Stomach (tissue), 4 donors: Measurements from ENCODE around the gene DIRAS1.

Experiments used
- POLR2A ChIP-seq, 4 donors: fragments of 450-650 bp; IDR thresholded peaks; one replicate each; pipeline ENCODE4 v1.6.1; 2016; ENCODE audit warnings: antibody characterized with exemption in 4 of 4, control low read depth in 2 of 4, mild to moderate bottlenecking in 1 of 4, moderate library complexity in 1 of 4
- TF ChIP-seq, protein P1 (sequence below), 7 experiments: fragments of 450-650 bp in 4 of 7; fragments of 200-600 bp in 3 of 7; sonication (generic) in 3 of 7; IDR thresholded peaks; one replicate each; pipeline ENCODE4 v1.5.1; 2016 to 2019; ENCODE audit warnings: antibody characterized with exemption in 7 of 7, control low read depth in 2 of 7, mild to moderate bottlenecking in 1 of 7

DNA sequence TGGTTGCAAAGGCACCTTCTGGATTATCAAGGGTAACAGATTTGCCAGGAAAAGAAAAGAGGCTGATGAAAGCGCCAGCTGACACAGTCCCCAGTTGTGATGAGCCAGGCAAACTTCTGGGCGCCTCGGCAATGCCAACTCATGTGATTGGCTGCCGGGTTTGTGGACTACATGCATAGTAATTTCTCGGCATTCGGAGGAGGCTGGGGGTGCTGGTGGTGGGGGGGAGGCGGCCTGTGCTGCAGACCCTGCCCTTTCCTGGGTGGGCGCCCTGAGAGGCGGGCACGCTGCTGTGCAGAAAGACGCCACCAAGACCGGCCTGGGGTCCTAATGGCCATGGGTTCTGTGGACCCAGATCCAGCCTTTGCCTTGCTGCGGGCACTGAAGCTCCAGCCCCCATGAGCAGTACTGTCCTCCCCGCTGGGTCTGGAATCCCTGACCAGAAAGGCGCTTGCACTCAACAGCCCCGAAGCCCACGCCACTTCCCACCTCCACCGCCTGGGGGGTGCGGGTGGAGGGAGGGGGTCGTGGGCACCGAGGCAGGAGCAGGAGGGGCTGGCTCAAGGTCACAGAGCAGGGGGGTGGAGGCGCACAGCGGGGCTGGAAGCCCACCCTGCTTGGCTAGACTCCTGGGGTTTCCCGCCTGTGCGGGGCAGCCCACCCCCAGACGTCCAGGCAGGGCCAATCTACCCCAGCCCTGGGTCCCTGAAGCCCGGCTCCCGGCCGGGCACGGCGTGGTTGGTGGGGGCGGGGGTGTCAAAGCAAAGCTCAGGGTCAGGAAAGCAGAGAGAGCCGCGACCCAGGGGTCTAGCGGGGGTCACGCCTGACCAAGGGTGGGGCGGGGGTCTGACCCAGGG lies 1.0 kb downstream of the DIRAS1 start:
- TF ChIP-seq POLR2A (IDR thresholded peaks at IDR 0.05): no peak
- TF ChIP-seq, protein P1, sequence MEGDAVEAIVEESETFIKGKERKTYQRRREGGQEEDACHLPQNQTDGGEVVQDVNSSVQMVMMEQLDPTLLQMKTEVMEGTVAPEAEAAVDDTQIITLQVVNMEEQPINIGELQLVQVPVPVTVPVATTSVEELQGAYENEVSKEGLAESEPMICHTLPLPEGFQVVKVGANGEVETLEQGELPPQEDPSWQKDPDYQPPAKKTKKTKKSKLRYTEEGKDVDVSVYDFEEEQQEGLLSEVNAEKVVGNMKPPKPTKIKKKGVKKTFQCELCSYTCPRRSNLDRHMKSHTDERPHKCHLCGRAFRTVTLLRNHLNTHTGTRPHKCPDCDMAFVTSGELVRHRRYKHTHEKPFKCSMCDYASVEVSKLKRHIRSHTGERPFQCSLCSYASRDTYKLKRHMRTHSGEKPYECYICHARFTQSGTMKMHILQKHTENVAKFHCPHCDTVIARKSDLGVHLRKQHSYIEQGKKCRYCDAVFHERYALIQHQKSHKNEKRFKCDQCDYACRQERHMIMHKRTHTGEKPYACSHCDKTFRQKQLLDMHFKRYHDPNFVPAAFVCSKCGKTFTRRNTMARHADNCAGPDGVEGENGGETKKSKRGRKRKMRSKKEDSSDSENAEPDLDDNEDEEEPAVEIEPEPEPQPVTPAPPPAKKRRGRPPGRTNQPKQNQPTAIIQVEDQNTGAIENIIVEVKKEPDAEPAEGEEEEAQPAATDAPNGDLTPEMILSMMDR (IDR thresholded peaks at IDR 0.05): no peak
